Naive thymus-derived CD8-positive, alpha-beta T cell (primary cell): ENCODE measurements around the gene SFTPA2. TPM values are rescaled to one million over a fixed set of nuclear protein-coding genes. Genes with fewer than 3 reads are reported as not detected.
"Not testable (repeated sequence)": the region's sequence is repeated elsewhere in the genome, so short reads cannot be mapped to it uniquely, and the experiment has no call there.

ENCODE experiments used
- ATAC-seq, 2 donors: fragments of 150-1000 bp; cut with Tn5 transposase in 1 of 2; sonication (Bioruptor Pico), chemical (Tn5 transposase) in 1 of 2; 1 replicate in 1 of 2; 2 replicates in 1 of 2; pipeline ENCODE4 v1.10.0; 2021; ENCODE audit warnings: mild to moderate bottlenecking in 2 of 2, moderate library complexity in 2 of 2
- POLR2A ChIA-PET: fragments of 350-600 bp; sonication (Branson Sonifier 250); formaldehyde crosslinking; loops from one replicate; lab custom pipeline; 2021; ENCODE audit warnings: antibody characterized with exemption; lab: Charles Lee
- DNase-seq, 10 donors: peaks; one replicate each; pipeline versions ENCODE4 v3.0.0 to v3.0.0-alpha.2; 2020 to 2022
- H3K27ac Mint-ChIP-seq, 10 donors: one replicate each; pipeline ENCODE4 v1.8.0; 2020 to 2022; ENCODE audit warnings: mild to moderate bottlenecking in 10 of 10, mixed read lengths in 10 of 10, moderate library complexity in 4 of 10, inconsistent platforms in 1 of 10
- H3K27me3 Mint-ChIP-seq, 5 donors: one replicate each; pipeline ENCODE4 v1.8.0; 2021 to 2022; ENCODE audit warnings: mixed read lengths in 5 of 5
- H3K36me3 Mint-ChIP-seq, 3 donors: one replicate each; pipeline ENCODE4 v1.8.0; 2020 to 2022; ENCODE audit warnings: mixed read lengths in 3 of 3, mild to moderate bottlenecking in 2 of 3, inconsistent platforms in 1 of 3
- H3K4me1 Mint-ChIP-seq, 4 donors: one replicate each; pipeline ENCODE4 v1.8.0; 2021 to 2022; ENCODE audit warnings: mixed read lengths in 4 of 4
- H3K4me3 Mint-ChIP-seq, 10 donors: one replicate each; pipeline ENCODE4 v1.8.0; 2020 to 2022; ENCODE audit warnings: mild to moderate bottlenecking in 10 of 10, mixed read lengths in 10 of 10, moderate library complexity in 6 of 10, inconsistent platforms in 1 of 10
- H3K9me3 Mint-ChIP-seq, 9 donors: one replicate each; pipeline ENCODE4 v1.8.0; 2020 to 2022; ENCODE audit warnings: mixed read lengths in 9 of 9, mild to moderate bottlenecking in 3 of 9, inconsistent platforms in 1 of 9, moderate library complexity in 1 of 9
- polyA plus RNA-seq, 3 donors: library from polyadenylated mRNA; unstranded; fragments of 300-500 nt; fragmentation: Illumina TruSeq; gene quantifications; one replicate each; pipeline ENCODE4 v1.2.3, GENCODE V29; 2021
- total RNA-seq, 8 experiments: library from RNA in 2 of 8; stranded (reverse) in 2 of 8; gene quantifications; one replicate each; pipeline ENCODE4 v1.2.3 and lab custom pipeline; 2021 to 2026

SFTPA2 gene
- not detected for total RNA-seq
- not detected for polyA plus RNA-seq
- 0 to 0.09 (median 0) reads per million in 6 experiments for total RNA-seq (lab: John Stamatoyannopoulos, UW)

DNA sequence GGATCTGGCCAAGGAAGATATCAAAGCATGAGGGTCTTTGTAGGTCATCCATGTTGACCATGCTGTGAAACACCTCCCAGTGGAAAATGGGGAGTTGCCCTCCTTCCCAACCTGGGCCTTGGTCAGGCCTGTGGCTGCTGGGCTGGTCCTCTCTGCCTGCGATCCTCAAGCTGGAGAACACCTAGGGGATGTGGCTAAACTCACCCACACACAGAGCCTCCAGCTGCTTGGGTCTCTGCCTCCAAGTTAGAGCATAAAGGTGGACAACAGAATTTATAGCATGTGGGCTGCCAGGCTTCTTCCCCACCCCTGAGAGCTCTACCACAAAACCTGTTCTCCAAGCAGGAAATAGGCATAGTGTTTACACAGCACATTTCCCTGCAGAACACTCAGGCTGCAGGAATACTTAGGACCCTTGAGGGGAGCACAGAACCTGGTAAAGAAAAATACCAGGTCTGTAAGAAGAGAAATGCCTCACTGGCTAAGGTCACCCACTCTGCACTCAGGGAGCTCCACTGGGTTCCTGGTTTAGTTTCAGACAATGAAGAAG lies at the start of gene SFTPA2:
SFTPA2 (minus strand) TSS at position 248 of the 550 bp plus-strand sequence. CDS start 924 bp downstream, outside the sequence.
- no peak for ATAC-seq
- no peak within 1 kb of the TSS for H3K27ac Mint-ChIP-seq
- H3K4me1 Mint-ChIP-seq: peaks cover 2 to 10% (median 4%) of the 10 kb centered on the region in 4 donors
- POLR2A ChIA-PET: no interaction called here
- H3K27me3 Mint-ChIP-seq: peaks cover 10 to 18% (median 14%) of the 10 kb centered on the region in 5 donors
- H3K36me3 Mint-ChIP-seq: no peaks in the 10 kb centered on the region
- DNase-seq: no peak
- H3K9me3 Mint-ChIP-seq: no peaks in the 10 kb centered on the region
- H3K4me3 Mint-ChIP-seq: no peak within 1 kb of the TSS

- Mint-ChIP-seq H3K27me3 (peaks cover 0 to 13% (median 3%) of the 10 kb centered on the region in 5 donors), H3K36me3 (no peaks in the 10 kb centered on the region), H3K4me1 (peaks cover 0 to 2% (median 0%) of the 10 kb centered on the region in 4 donors), H3K27ac (peak overlapping the region in 1 of 10 donors; percentile 21), H3K4me3 (no peak overlapping the region), H3K9me3 (peaks cover 0 to under 1% (median 0%) of the 10 kb centered on the region in 9 donors)
- POLR2A ChIA-PET: no interaction called here
- DNase-seq: peak in 5 of 10 donors; percentile 8 to 34 (median 12)
- no peak for ATAC-seq
These were observed 48.5 kb upstream of the SFTPA2 start for GRCh38 chr10:79608505-79609375.

- Mint-ChIP-seq H3K4me3 (no peak overlapping the region), H3K27ac (no peak overlapping the region), H3K27me3 (peaks cover 2 to 13% (median 3%) of the 10 kb centered on the region in 5 donors), H3K4me1 (peaks cover 0 to 2% (median 0%) of the 10 kb centered on the region in 4 donors), H3K9me3 (peaks cover 0 to 5% (median 0%) of the 10 kb centered on the region in 9 donors), H3K36me3 (no peaks in the 10 kb centered on the region)
- POLR2A ChIA-PET: no interaction called here
- ATAC-seq (no peak), DNase-seq (no peak)
These were observed 45.1 kb upstream of the SFTPA2 start for GRCh38 chr10:79605308-79605707.

DNA sequence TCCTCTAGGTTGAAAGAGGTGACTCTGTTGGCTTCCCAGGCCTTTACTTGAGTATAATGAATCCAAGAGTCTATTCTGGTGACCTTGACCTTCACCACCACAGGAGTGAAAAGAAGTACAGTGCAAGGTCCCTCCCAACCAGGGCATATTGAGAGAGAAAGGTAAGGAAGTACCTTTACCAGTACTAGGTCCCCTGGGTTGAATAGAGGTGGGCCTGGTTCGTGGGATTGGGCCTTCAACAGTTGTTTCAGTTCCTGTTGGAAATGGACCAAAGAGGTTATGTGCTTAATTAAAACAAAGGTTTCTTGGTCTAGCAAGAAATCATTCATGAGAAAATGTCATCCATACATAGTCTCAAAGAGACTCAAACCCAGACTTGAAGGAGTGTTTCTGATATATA lies 44.1 kb upstream of the SFTPA2 start:
- ATAC-seq (no peak), DNase-seq (no peak)
- Mint-ChIP-seq H3K27ac (no peak overlapping the region), H3K27me3 (peaks cover 2 to 13% (median 4%) of the 10 kb centered on the region in 5 donors), H3K4me1 (peaks cover 0 to 2% (median 0%) of the 10 kb centered on the region in 4 donors), H3K9me3 (peaks cover 0 to 8% (median 0%) of the 10 kb centered on the region in 9 donors), H3K4me3 (no peak overlapping the region), H3K36me3 (no peaks in the 10 kb centered on the region)
- POLR2A ChIA-PET: no interaction called here

GRCh38 chr10:79602953-79603352 lies 42.7 kb upstream of the SFTPA2 start:
- ATAC-seq (no peak), DNase-seq (no peak)
- H3K4me3 Mint-ChIP-seq: no peak overlapping the region
- H3K27me3 Mint-ChIP-seq: peaks cover 2 to 5% (median 2%) of the 10 kb centered on the region in 5 donors
- no peaks in the 10 kb centered on the region for H3K4me1 Mint-ChIP-seq
- peaks cover 0 to 8% (median 3%) of the 10 kb centered on the region in 3 donors for H3K36me3 Mint-ChIP-seq
- peaks cover 0 to 18% (median 6%) of the 10 kb centered on the region in 9 donors for H3K9me3 Mint-ChIP-seq
- no peak overlapping the region for H3K27ac Mint-ChIP-seq
- POLR2A ChIA-PET: no interaction called here

GRCh38 chr10:79601939-79602338 lies 41.7 kb upstream of the SFTPA2 start:
- Mint-ChIP-seq H3K27ac (no peak overlapping the region), H3K9me3 (peaks cover 0 to 28% (median 15%) of the 10 kb centered on the region in 9 donors), H3K36me3 (peaks cover 0 to 13% (median 9%) of the 10 kb centered on the region in 3 donors), H3K27me3 (peaks cover 0 to 9% (median 5%) of the 10 kb centered on the region in 5 donors), H3K4me3 (no peak overlapping the region), H3K4me1 (no peaks in the 10 kb centered on the region)
- POLR2A ChIA-PET: no interaction called here
- DNase-seq (no peak), ATAC-seq (no peak)

GRCh38 chr10:79599644-79600043 lies 39.4 kb upstream of the SFTPA2 start:
- ATAC-seq, H3K4me1 Mint-ChIP-seq, POLR2A ChIA-PET, H3K4me3 Mint-ChIP-seq, H3K27ac Mint-ChIP-seq, DNase-seq: not testable (repeated sequence)
- peaks cover 0 to 30% (median 15%) of the 10 kb centered on the region in 9 donors for H3K9me3 Mint-ChIP-seq
- H3K27me3 Mint-ChIP-seq: peaks cover 6 to 20% (median 8%) of the 10 kb centered on the region in 5 donors
- peaks cover 2 to 17% (median 9%) of the 10 kb centered on the region in 3 donors for H3K36me3 Mint-ChIP-seq

GRCh38 chr10:79595510-79595909 lies 35.3 kb upstream of the SFTPA2 start:
- Mint-ChIP-seq H3K4me3 (no peak overlapping the region), H3K36me3 (peaks cover 2 to 17% (median 9%) of the 10 kb centered on the region in 3 donors), H3K27me3 (peaks cover 5 to 27% (median 19%) of the 10 kb centered on the region in 5 donors), H3K27ac (no peak overlapping the region), H3K4me1 (no peaks in the 10 kb centered on the region), H3K9me3 (peaks cover 0 to 30% (median 15%) of the 10 kb centered on the region in 9 donors)
- POLR2A ChIA-PET: no interaction called here
- no peak for DNase-seq
- no peak for ATAC-seq

GRCh38 chr10:79594565-79594964 lies 34.4 kb upstream of the SFTPA2 start:
- H3K4me3 Mint-ChIP-seq, H3K4me1 Mint-ChIP-seq, H3K27ac Mint-ChIP-seq, POLR2A ChIA-PET, DNase-seq, ATAC-seq: not testable (repeated sequence)
- Mint-ChIP-seq H3K36me3 (peaks cover 2 to 17% (median 9%) of the 10 kb centered on the region in 3 donors), H3K27me3 (peaks cover 5 to 36% (median 19%) of the 10 kb centered on the region in 5 donors), H3K9me3 (peaks cover 0 to 30% (median 15%) of the 10 kb centered on the region in 9 donors)

DNA sequence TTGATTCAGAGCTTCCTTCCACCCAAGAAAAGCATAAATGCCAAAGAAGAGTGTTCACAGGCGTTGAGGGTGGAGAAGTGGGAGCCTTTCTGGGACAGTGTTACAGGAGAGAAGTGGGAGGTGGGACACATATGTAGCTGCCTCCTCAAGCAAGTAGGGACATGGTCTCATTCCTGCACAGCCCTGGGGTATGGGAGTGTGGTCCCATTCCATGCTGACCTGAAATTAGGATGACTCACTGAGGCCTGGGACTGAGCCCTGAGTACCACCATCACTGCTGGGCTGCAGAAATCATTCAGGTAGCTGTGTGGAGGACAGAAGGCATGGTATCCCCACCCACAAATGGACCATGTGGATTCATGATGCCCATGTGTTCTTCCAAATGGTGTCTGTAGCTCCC lies 33.2 kb upstream of the SFTPA2 start:
- ATAC-seq (no peak), DNase-seq (no peak)
- H3K9me3 Mint-ChIP-seq: peaks cover 0 to 24% (median 13%) of the 10 kb centered on the region in 9 donors
- peaks cover 8 to 46% (median 16%) of the 10 kb centered on the region in 5 donors for H3K27me3 Mint-ChIP-seq
- POLR2A ChIA-PET: no interaction called here
- H3K4me1 Mint-ChIP-seq: no peaks in the 10 kb centered on the region
- H3K36me3 Mint-ChIP-seq: peaks cover 2 to 17% (median 5%) of the 10 kb centered on the region in 3 donors
- H3K27ac Mint-ChIP-seq: no peak overlapping the region
- no peak overlapping the region for H3K4me3 Mint-ChIP-seq

- Mint-ChIP-seq H3K27ac (no peak overlapping the region), H3K4me1 (no peaks in the 10 kb centered on the region), H3K36me3 (no peaks in the 10 kb centered on the region), H3K9me3 (peaks cover 0 to 4% (median 0%) of the 10 kb centered on the region in 9 donors), H3K27me3 (peaks cover 8 to 48% (median 12%) of the 10 kb centered on the region in 5 donors), H3K4me3 (no peak overlapping the region)
- DNase-seq: no peak
- POLR2A ChIA-PET: no interaction called here
- no peak for ATAC-seq
These were observed 28.6 kb upstream of the SFTPA2 start for GRCh38 chr10:79588800-79589199.

DNA sequence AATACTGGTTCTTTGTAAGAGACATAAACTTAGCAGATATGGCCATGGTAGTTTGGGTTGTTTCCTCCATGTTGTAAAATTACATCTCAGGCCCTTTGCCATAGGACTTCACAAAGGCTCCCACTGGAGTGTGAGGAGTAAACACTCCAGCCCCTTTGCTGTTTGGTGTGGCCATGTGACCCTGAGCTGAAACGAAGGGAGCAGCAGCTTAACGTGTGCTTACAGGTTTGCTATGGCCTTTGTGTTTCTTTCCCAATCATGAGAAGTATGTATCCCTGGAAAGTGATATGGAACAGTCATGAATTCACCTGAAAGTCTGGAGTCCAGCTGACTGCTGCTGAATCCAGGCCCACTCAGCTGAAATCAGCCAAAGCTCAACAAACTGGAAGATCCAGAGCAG lies 26.7 kb upstream of the SFTPA2 start:
- ATAC-seq (no peak), DNase-seq (no peak)
- peaks cover 8 to 48% (median 12%) of the 10 kb centered on the region in 5 donors for H3K27me3 Mint-ChIP-seq
- no peak overlapping the region for H3K27ac Mint-ChIP-seq
- H3K4me1 Mint-ChIP-seq: no peaks in the 10 kb centered on the region
- H3K4me3 Mint-ChIP-seq: no peak overlapping the region
- POLR2A ChIA-PET: no interaction called here
- no peaks in the 10 kb centered on the region for H3K36me3 Mint-ChIP-seq
- H3K9me3 Mint-ChIP-seq: peaks cover 0 to 4% (median 0%) of the 10 kb centered on the region in 9 donors
